ENCODE results near the gene CRYGA. TPM values are rescaled to one million over a fixed set of nuclear protein-coding genes. Genes with fewer than 3 reads are reported as not detected.

The CRYGA gene
- total RNA-seq, 1 donor = not detected

DNA sequence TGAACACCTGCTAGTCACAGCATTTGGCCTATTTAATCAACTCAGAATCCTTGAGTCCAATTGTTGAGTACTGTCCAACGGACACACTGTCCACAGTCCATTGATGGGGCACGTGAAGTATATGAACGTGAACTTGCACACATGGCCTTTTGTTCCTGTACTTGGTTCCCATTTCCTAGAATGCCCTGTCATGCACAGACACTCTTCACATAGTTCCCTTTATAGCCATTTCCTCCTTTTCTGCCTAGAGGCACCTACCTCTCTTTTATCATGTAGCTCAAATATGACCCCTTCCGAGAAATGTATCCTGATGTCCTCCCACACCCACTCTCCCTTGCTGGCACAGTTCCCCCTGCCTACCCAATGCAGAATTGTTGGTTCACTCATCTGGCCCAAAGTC is 8.7 kb upstream of the CRYGA start:
- DNase-seq (ENCODE audit: low read depth) = no peak
- H3K4me3 ChIP-seq (ENCODE audit: low read depth, low read length) = no peak overlapping the region
- TF ChIP-seq, protein P1, sequence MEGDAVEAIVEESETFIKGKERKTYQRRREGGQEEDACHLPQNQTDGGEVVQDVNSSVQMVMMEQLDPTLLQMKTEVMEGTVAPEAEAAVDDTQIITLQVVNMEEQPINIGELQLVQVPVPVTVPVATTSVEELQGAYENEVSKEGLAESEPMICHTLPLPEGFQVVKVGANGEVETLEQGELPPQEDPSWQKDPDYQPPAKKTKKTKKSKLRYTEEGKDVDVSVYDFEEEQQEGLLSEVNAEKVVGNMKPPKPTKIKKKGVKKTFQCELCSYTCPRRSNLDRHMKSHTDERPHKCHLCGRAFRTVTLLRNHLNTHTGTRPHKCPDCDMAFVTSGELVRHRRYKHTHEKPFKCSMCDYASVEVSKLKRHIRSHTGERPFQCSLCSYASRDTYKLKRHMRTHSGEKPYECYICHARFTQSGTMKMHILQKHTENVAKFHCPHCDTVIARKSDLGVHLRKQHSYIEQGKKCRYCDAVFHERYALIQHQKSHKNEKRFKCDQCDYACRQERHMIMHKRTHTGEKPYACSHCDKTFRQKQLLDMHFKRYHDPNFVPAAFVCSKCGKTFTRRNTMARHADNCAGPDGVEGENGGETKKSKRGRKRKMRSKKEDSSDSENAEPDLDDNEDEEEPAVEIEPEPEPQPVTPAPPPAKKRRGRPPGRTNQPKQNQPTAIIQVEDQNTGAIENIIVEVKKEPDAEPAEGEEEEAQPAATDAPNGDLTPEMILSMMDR (IDR thresholded peaks at IDR 0.05; ENCODE audit: insufficient read depth, low read length) = no peak

DNA sequence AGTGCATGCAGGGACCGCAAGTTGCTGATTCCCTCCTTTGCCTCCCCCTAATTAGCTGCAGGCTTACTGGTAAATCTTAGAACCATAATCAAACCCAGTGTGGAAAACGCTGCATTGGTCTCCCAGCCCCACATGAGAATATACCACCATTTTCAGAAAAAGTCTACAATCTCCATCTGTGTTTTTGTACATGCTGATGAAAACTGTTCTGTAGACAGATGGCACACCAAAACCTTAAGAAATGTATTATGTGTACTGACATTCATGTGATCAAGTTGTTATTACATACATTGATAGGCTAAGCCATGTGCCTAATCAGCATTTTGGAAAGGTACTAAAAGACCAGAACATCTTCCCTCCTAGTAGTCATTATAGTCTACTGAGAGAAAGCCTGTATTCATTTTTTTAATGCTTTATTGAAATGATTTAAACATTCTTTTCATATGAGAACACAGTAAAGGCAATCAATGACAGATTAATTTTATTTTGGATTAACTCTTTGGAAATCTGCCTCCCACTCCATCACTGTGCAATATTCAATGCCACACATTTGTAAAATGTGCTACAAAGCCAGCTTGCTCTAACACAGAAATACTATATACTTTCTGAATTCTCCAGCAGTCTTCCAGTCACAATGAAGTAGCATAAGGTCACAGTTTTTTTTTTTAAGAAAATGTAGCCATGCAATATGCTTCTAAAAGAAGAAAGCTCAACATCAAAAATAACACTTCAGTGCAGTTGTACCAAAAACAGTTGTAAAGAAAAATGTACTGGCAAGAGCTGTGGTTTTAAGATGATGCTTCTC is 1.8 kb upstream of the CRYGA start:
- TF ChIP-seq, protein P1 (IDR thresholded peaks at IDR 0.05; ENCODE audit: insufficient read depth, low read length) = no peak
- H3K4me3 ChIP-seq (ENCODE audit: low read depth, low read length) = no peak overlapping the region
- DNase-seq (ENCODE audit: low read depth) = no peak

DNA sequence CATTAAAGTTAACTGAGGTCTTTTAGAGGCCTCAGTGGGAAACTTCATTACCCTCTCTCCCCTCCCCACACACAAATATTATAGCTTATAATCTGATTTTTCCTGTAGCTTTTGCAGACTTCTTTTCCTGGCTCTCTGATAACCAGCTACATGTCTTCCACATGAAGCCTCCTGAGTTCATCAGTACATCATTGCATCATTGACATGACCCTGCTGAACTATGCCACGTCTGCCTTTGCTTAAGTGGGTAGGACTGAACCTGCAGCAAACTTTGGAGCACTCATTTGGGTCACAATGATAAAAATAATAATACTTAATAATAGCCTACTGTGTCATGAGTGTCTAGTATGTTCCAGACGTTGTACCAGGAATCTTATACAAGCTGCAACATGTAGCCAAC is 7.0 kb downstream of the CRYGA start:
- TF ChIP-seq, protein P1 (IDR thresholded peaks at IDR 0.05; ENCODE audit: insufficient read depth, low read length) = no peak
- H3K4me3 ChIP-seq (ENCODE audit: low read depth, low read length) = no peak overlapping the region
- DNase-seq (ENCODE audit: low read depth) = no peak

DNA sequence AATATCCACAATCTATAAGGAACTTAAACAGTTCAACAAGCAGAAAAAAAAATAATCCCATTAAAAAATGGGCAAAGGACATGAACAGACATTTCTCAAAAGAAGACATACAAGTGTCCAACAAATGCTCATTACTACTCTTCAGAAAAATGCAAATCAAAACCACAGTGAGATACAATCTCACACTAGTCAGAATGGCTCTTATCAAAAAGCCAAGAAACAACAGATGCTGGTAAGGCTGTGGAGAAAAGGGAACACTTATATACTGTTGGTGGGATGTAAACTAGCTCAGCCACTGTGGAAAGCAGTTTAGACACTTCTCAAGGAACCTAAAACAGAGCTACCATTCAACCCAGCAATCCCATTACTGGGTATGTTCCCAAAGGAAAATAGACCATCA is 10.2 kb downstream of the CRYGA start:
- no peak for DNase-seq (ENCODE audit: low read depth)
- TF ChIP-seq, protein P1 (IDR thresholded peaks at IDR 0.05; ENCODE audit: insufficient read depth, low read length) = no peak
- H3K4me3 ChIP-seq (ENCODE audit: low read depth, low read length) = no peak overlapping the region

DNA sequence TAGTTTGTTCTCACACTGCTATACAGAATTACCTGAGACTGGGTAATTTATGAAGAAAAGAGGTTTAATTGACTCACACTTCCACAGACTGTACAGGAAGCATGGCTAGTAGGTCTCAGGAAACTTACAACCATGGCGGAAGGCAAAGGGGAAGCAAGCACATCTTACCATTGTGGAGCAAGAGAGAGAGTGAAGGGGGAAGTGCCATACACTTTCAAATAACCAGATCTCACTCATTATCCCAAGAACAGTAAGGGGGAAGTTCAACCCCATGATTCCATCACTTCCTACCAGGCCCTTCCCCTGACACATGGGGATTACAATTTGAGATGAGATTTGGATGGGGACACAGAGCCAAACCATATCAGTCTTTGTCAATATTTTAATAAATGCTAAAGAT is 12.4 kb downstream of the CRYGA start:
- DNase-seq (ENCODE audit: low read depth) = no peak
- no peak overlapping the region for H3K4me3 ChIP-seq (ENCODE audit: low read depth, low read length)
- TF ChIP-seq, protein P1 (IDR thresholded peaks at IDR 0.05; ENCODE audit: insufficient read depth, low read length) = no peak

DNA sequence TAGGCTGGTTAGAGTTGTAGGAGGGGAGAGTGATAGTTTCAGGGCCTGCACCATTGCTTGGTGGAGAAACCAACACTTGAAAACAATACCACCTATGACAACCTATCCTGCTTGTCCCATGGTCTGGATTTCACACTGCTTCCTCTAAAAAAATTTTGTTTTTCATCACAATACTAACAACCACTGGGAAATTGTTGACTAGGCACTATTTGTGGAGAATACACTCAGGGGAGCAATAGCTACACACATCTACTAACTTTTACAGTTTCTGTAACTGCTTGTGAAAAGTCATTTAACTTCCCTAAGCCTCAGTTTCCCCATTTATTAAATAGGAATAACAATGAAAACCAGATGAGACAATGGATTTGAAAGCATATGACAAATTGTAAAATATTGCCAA is 13.3 kb downstream of the CRYGA start:
- H3K4me3 ChIP-seq (ENCODE audit: low read depth, low read length) = no peak overlapping the region
- no peak for DNase-seq (ENCODE audit: low read depth)
- TF ChIP-seq, protein P1 (IDR thresholded peaks at IDR 0.05; ENCODE audit: insufficient read depth, low read length) = no peak

DNA sequence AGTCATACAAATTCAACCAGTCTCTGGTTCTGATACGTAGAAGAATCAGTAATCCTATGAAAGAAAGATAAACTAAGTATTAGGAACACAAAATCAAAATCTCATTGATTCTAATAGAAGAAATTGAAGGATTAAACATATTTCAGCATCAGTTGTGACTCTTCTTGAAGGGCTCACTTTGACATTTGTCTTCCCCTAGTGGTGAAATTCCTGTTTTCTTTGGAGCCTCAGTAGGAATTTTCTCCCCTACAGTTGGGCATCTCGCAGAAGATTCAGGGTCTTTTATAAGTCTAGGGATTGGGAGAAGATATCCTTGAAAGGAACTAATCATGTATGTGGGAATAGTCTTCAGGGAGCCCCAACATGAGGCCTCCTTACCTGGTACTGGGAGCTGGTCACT is 14.6 kb downstream of the CRYGA start:
- no peak for DNase-seq (ENCODE audit: low read depth)
- TF ChIP-seq, protein P1 (IDR thresholded peaks at IDR 0.05; ENCODE audit: insufficient read depth, low read length) = no peak
- no peak overlapping the region for H3K4me3 ChIP-seq (ENCODE audit: low read depth, low read length)

Data from fibroblast of the aortic adventitia (primary cell).